Brain microvascular endothelial cell (primary cell): ENCODE data around the gene AMN1.
A peak's percentile ranks its signal among the peaks of the same experiment; 100 is the strongest.
"Not testable (repeated sequence)": the region's sequence is repeated elsewhere in the genome, so short reads cannot be mapped to it uniquely, and the experiment has no call there.

Experiments used
- DNase-seq: peaks from one replicate; pipeline ENCODE4 v3.0.0-alpha.2; 2020
- H3K27ac ChIP-seq: fragments of 250-450 bp; sonication (Bioruptor Pico); 2 replicates; pipeline ENCODE4 v1.5.1; 2020; ENCODE audit warnings: mild to moderate bottlenecking, moderate library complexity
- H3K27me3 ChIP-seq: fragments of 250-450 bp; sonication (Bioruptor Pico); replicated peaks from 2 replicates; pipeline ENCODE4 v1.5.1; 2020; ENCODE audit warnings: mild to moderate bottlenecking
- H3K36me3 ChIP-seq: fragments of 250-450 bp; sonication (Bioruptor Pico); replicated peaks from 2 replicates; pipeline ENCODE4 v1.5.1; 2020; ENCODE audit warnings: mild to moderate bottlenecking
- H3K4me3 ChIP-seq: 2 replicates; pipeline ENCODE4 v1.5.1; 2011; ENCODE audit warnings: low read depth, mild to moderate bottlenecking, control low read depth, low read length, moderate library complexity
- in situ Hi-C: cut with HindIII; loops from 2 replicates; pipeline ENCODE4 v1.10.0; 2017; ENCODE audit warnings: low sequenced_read_pairs, low pct_ligation_motif_present
- TF ChIP-seq, protein P1 (sequence below): IDR thresholded peaks from 2 replicates; pipeline ENCODE4 v1.5.1; 2011; ENCODE audit warnings: low read depth, mild to moderate bottlenecking, moderate library complexity, low read length, control low read depth, inconsistent platforms; ENCODE audit errors: missing control alignments

The AMN1 gene

DNA sequence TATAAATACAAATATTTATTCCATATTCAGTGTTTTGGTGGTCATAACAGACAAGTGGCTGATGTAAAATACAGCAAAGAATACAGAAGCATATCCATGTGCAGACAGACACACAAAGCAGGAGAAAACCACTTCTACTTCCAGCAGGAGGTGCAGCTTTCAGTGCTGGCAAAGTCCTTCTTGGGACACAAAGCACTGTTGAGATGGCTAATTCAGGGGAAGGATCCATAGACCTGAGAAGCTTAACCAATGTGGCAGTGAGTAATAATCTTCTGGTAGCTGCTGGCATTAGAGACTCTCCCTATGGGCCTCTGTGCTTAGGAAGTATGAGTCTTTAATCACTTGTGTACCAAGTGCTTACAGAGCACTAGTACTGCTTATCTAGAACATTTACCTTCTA, 26.8 kb downstream of the AMN1 start:
- TF ChIP-seq, protein P1, sequence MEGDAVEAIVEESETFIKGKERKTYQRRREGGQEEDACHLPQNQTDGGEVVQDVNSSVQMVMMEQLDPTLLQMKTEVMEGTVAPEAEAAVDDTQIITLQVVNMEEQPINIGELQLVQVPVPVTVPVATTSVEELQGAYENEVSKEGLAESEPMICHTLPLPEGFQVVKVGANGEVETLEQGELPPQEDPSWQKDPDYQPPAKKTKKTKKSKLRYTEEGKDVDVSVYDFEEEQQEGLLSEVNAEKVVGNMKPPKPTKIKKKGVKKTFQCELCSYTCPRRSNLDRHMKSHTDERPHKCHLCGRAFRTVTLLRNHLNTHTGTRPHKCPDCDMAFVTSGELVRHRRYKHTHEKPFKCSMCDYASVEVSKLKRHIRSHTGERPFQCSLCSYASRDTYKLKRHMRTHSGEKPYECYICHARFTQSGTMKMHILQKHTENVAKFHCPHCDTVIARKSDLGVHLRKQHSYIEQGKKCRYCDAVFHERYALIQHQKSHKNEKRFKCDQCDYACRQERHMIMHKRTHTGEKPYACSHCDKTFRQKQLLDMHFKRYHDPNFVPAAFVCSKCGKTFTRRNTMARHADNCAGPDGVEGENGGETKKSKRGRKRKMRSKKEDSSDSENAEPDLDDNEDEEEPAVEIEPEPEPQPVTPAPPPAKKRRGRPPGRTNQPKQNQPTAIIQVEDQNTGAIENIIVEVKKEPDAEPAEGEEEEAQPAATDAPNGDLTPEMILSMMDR = peak; percentile 44
- DNase-seq = no peak
- Histone ChIP-seq H3K36me3 (no peaks in the 10 kb centered on the region), H3K27ac (no peak overlapping the region), H3K4me3 (no peak overlapping the region), H3K27me3 (no peaks in the 10 kb centered on the region)
- in situ Hi-C loops = no loop called here

DNA sequence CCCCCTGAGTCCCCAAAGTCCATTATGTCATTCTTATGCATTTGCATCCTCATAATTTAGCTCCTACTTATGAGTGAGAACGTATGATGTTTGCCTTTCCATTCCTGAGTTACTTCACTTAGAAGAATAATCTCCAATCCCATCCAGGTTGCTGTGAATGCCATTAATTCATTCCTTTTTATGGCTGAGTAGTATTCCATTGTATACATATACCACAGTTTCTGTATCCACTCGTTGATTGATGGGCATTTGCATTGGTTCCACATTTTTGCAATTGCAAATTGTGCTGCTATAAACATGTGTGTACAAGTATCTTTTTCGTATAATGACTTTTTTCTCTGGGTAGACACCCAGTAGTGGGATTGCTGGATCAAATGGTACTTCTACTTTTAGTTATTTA, 38.9 kb downstream of the AMN1 start:
- DNase-seq, H3K27me3 ChIP-seq, H3K4me3 ChIP-seq, H3K36me3 ChIP-seq, in situ Hi-C loops, H3K27ac ChIP-seq: not testable (repeated sequence)

DNA sequence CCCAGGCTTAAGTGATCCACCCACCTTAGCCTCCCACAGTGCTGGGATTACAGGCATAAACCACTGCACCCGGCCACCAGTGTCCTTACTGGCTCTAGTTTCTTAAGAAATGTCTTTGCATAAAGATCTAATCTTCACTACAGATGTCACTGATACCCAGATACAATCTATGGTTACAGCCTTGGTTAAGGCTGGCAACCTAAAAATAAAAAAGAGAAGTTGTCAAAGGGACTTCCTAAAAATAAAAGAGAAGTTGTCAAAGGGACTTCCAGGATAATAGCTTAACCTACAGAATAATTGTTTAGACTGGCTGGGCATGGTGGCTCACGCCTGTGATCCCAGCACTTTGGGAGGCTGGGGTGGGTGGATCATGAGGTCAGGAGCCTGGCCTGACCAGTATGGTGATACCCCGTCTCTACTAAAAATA, 41.7 kb downstream of the AMN1 start:
- no peak for DNase-seq
- in situ Hi-C loops = no loop called here
- no peaks in the 10 kb centered on the region for H3K27me3 ChIP-seq
- TF ChIP-seq, protein P1 = no peak
- H3K4me3 ChIP-seq = no peak overlapping the region
- H3K27ac ChIP-seq = no peak overlapping the region
- H3K36me3 ChIP-seq = no peaks in the 10 kb centered on the region

DNA sequence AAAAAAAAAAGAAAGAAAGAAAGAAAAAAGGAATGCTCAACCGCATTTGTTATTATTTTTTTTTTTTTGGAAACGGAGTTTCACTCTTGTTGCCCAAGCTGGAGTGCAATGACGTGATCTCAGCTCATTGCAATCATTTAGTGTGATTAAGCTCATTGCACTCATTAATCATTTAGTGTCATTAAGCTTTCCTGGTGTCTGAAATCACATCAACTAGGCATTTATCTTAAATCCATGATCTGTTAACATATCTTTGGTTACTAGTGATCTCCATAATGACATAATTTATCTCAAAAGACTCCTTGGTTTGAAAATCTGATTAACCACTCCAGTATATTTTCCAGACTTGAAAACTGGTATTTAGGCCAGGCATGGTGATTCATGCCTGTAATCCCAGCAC, 43.0 kb downstream of the AMN1 start:
- no peak overlapping the region for H3K27ac ChIP-seq
- in situ Hi-C loops = no loop called here
- H3K27me3 ChIP-seq = no peaks in the 10 kb centered on the region
- TF ChIP-seq, protein P1 = no peak
- no peak for DNase-seq
- H3K4me3 ChIP-seq = no peak overlapping the region
- H3K36me3 ChIP-seq = no peaks in the 10 kb centered on the region

DNA sequence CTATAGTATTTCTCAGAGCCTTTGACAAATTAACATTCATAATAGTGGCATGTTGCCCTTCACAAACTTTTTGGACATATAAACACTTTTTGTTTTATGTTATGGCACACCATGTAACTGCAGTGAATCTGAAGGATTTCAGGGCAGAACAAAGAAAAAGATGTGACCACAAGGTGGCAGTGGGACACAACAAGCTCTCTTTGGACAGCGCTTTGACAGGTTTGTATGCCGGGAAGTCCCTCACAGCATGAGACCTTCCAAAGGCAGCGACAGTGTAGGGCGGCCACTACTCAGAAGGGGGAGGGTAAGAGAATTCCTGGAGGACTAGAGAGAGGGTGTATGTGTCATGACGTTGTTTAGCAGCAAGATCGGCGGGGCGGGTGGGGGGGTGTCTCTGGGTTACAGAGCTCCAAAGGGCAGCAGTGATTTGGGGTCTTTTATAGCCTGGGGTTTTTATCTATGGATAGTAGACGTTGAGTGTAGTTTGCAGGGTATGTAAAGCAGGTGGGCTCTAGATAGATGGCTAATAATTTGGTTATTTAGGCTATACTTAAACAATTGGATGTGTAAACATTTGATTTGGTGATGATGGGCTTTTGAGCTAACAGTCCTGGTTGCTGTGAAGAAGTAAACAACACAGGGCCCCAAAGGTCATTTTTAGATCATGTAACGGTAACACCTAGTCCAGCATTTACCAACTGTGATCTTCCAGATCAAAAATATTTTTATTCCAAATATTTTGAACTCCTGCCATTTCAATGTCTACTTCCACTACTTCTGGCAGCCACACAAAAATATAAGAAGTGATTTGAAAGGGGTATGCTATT, 46.5 kb downstream of the AMN1 start:
- no peak overlapping the region for H3K27ac ChIP-seq

DNA sequence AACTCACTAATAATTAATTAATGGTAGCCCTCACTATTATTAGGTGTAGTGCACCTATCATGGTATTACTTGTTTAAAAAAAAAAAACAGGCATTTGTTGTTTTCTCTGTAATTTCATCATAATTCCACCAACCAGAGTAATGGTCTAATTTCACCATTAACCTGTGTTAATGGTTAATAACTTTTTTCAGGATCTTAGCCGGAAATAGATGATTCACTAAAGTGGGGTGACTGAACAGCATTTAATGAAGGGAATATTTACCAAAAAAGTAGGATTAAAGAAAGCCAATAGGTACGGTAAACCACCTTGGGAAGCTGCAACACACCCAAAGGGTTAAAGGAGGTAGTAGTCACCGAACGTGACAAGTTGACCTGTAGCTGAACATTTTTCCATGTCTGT, 56.3 kb downstream of the AMN1 start:
- Histone ChIP-seq H3K27ac (no peak overlapping the region), H3K4me3 (no peak overlapping the region), H3K27me3 (no peaks in the 10 kb centered on the region), H3K36me3 (no peaks in the 10 kb centered on the region)
- in situ Hi-C loops = no loop called here
- TF ChIP-seq, protein P1 = no peak
- no peak for DNase-seq

More for the DNA sequence above, 46.5 kb downstream of the AMN1 start:
- in situ Hi-C loops = no loop called here
- DNase-seq = peak; percentile 86
- TF ChIP-seq, protein P1 = peak; percentile 83
- Histone ChIP-seq H3K27me3 (no peaks in the 10 kb centered on the region), H3K4me3 (no peak overlapping the region), H3K36me3 (no peaks in the 10 kb centered on the region)

DNA sequence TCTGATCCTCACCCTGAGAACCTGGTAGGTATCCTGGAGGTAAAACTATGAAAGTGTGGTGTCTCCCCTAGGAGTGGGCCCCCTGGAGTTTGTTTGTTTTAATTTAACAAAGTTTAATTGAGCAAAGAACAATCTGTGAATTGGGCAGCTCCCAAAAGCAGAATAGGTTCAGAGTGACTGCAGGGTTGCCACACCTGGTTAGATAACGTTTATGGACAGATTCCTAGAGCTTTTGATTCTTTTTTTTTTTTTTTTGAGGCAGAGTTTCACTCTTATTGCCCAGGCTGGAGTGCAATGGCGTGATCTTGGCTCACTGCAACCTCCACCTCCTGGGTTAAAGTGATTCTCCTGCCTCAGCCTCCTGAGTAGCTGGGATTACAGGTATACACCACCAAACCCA, 59.2 kb downstream of the AMN1 start:
- H3K36me3 ChIP-seq, H3K27ac ChIP-seq, DNase-seq, in situ Hi-C loops, H3K4me3 ChIP-seq, H3K27me3 ChIP-seq: not testable (repeated sequence)
